Measurements from ENCODE around the gene TBC1D10B.

GRCh38 chr16:30395155-30395991 lies 25.1 kb upstream of the TBC1D10B start, which contains the start of gene ZNF48:
- TF ChIP-seq CTCF (IDR thresholded peaks at IDR 0.05) (peak in 1 of 4 experiments; percentile 23), EP300 (IDR thresholded peaks at IDR 0.05) (no peak), POLR2A (IDR thresholded peaks at IDR 0.05) (no peak)

All from sigmoid colon (tissue), 4 donors.